HG03066 (cell line): ENCODE data around the gene MPDZ.

Experiments used
- ATAC-seq: cut with Tn5 transposase; IDR thresholded peaks from one replicate; pipeline ENCODE4 v1.9.1; 2021; ENCODE audit warnings: low read depth; ENCODE audit not compliant: unreplicated experiment

MPDZ gene

GRCh38 chr9:13279284-13280141, at the start of gene MPDZ:
Gene MPDZ, minus strand, starts transcription at chr9:13279692. Its CDS starts 29,377 bp downstream, at chr9:13250315.
- ATAC-seq = no peak

- ATAC-seq = no peak
Measured at GRCh38 chr9:13324988-13325387, 45.5 kb upstream of the MPDZ start.

GRCh38 chr9:13322828-13323550, 43.5 kb upstream of the MPDZ start:
- no peak for ATAC-seq

- ATAC-seq = no peak
Measured at GRCh38 chr9:13318027-13318426, 38.5 kb upstream of the MPDZ start.

- ATAC-seq = no peak
Measured at GRCh38 chr9:13296972-13297371, 17.5 kb upstream of the MPDZ start.

- no peak for ATAC-seq
Measured at GRCh38 chr9:13295556-13295955, 16.1 kb upstream of the MPDZ start.

- ATAC-seq = no peak
Measured at GRCh38 chr9:13292782-13293181, 13.3 kb upstream of the MPDZ start.

GRCh38 chr9:13292158-13292557, 12.7 kb upstream of the MPDZ start:
- ATAC-seq = no peak

- no peak for ATAC-seq
Measured at GRCh38 chr9:13291718-13292117, 12.2 kb upstream of the MPDZ start.

- ATAC-seq = no peak
Measured at GRCh38 chr9:13284011-13284410, 4.5 kb upstream of the MPDZ start.

GRCh38 chr9:13282998-13283397, 3.5 kb upstream of the MPDZ start:
- ATAC-seq = no peak

GRCh38 chr9:13281356-13282016, 2.0 kb upstream of the MPDZ start:
- no peak for ATAC-seq

- no peak for ATAC-seq
Measured at GRCh38 chr9:13278368-13279246, 885 bp downstream of the MPDZ start.

- no peak for ATAC-seq
Measured at GRCh38 chr9:13278023-13278367, 1.5 kb downstream of the MPDZ start.

- no peak for ATAC-seq
Measured at GRCh38 chr9:13274886-13275641, 4.4 kb downstream of the MPDZ start.

- ATAC-seq = no peak
Measured at GRCh38 chr9:13270734-13271133, 8.8 kb downstream of the MPDZ start.

- no peak for ATAC-seq
Measured at GRCh38 chr9:13269589-13270452, 9.7 kb downstream of the MPDZ start.

- no peak for ATAC-seq
Measured at GRCh38 chr9:13268469-13268868, 11.0 kb downstream of the MPDZ start.

- no peak for ATAC-seq
Measured at GRCh38 chr9:13267743-13268142, 11.7 kb downstream of the MPDZ start.
